HT-29 (cell line): Measurements from ENCODE around the gene MRPL40. TPM values are rescaled to one million over a fixed set of nuclear protein-coding genes. Genes with fewer than 3 reads are reported as not detected.

Experiments used
- DNase-seq: peaks from one replicate; pipeline ENCODE4 v3.0.0-alpha.2; 2015; ENCODE audit warnings: low spot score
- total RNA-seq: library from RNA; depleted of rRNA; stranded (reverse); fragments of >200 nt; shearing (Covaris generic); gene quantifications from 2 replicates; pipeline ENCODE4 v1.2.3, GENCODE V29; 2014

MRPL40 gene
- total RNA-seq, 1 experiment from 2014 or later, result 67.8 TPM

DNA sequence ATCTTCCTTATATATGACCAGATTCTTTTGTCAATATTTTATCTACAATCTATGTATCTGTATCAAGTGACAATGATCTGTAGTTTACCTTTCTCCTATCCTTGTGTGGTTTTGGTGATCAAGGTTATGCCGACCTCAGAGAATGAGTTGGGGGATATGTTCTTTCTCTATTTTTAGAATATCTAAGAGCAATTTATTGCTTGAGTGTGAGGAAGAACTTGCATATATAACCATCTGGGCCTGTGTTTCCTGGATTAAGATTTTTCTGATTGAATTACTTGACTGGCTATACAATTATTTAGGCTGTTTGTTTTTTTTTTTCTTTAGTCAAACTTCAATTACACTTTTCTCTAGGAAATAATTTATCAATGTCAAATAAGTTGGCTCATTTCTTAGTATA lies 29.2 kb downstream of the MRPL40 start:
- no peak for DNase-seq

DNA sequence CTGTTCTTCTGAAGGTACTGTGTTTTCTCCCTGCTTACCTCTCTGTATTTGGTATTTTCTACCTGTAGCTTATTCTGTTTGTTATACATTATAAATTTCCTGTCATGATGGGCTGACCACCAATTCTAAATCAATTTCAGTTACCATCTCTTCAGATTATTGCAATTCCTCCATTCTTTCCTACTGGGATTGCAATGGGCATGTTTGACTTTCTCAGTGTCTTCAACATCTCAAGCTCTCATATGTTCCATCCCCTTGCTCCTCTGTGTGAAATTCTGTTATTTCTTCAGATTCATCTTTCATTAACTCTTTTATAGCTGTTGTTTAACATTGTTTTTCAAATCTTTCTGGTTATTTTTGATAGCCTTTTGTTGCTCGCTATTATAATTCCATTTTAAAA lies 30.7 kb downstream of the MRPL40 start:
- no peak for DNase-seq

DNA sequence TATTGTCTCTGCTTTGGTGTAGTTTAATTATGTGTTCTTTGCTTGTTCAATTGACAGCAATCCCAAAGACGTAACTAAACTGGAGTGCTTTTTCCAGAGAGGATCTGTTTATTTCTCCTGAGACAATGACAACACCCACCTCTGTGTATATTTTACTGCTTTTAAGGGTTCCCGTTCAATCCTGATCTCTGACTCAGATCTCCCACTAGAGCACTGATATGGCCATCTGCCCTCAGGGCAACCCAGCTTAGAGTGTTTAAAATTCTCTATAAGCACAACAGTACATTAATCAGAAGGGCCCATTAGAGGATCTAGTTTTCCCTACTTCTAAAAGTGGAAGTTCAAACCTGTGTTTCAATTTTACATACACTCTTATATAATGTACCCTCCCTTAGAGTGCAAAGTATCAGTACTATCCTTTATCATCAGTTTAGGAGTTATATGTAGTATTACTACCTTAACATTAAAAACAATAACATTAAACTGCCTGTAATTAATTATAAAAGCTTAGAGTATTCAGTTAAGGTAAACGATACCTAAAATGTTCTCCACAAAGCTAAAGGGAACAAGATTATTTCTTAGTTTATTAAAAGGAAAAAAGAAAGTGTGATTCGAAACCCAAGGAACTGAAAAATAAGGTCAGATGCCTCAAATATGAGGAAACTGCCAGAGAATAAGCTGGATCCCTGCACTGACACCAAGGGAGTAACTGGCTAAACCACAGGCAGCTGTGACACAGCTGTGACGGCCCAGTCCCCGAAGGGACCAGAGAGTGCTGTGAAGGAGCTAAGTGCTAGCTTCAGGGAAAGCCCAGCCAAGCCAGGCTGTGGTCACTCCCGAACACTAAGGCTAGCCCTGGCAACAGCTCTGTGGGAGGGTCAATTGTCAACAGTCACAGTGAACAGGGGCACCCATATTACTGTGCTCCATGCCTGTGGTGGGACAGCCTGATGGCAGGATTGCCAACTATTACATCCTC lies 31.4 kb downstream of the MRPL40 start:
- DNase-seq, result no peak

DNA sequence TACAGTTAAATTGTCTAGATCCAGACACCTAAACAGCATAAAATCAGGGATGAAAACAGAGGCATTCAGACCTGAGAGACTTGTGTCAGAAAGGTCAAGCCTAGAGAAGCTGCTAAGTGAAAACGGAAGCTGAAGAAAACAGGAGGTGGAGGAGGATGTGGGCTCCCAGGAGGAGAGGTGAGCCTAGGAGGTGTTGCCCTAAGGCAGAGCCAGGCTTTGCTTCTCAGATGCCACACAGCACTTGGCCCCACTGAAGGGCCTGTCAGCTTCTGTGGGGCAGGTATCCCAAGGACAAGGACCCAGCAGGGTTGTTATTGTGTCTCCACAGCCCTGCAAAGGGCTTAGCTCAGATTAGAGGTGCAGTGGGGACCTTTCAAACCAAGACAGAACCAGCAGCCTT lies 32.2 kb downstream of the MRPL40 start:
- no peak for DNase-seq

DNA sequence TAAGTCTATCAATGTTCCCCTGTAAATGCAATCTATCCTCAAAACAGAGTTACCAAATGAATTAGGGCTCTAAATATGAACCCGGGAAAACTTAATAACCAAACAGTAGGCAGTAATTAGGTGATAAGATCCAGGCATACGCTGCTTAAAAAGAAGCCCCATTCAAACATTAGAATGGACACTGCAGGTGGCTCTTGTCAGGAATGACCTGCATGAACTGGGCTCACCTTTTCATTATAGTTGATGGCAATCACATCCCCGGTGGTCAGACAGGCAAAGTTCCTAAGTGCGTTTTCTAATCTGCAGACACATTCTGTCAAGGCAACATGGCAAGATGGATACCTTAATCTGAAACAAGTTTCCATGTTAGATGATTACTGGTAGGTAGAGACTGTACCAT lies 32.6 kb downstream of the MRPL40 start:
- no peak for DNase-seq

DNA sequence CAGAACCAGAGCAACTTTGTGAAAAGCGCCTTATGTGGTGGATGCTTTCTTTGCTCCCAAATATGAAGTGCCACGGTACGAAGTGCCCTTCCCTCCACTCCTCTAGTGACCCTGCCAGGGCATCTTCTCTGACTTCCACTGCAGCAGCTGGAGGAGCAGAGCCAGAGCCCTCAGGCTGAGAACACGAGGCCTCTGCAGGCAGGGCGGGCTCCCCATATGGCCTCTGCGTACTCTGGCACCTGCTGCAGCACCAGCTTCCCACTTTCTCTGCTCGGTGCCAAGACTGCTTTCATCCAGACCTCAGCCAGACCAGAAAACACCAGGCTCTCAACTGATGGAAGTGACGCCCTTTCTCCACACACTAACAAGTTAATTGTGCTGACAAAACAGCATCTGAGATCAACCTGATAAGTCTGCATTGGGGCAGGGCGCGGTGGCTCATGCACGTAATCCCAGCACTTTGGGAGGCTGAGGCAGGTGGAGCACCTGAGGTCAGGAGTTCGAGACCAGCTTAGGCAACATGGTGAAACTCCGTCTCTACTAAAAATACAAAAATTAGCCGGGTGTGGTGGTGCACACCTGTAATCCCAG lies 33.9 kb downstream of the MRPL40 start:
- no peak for DNase-seq

DNA sequence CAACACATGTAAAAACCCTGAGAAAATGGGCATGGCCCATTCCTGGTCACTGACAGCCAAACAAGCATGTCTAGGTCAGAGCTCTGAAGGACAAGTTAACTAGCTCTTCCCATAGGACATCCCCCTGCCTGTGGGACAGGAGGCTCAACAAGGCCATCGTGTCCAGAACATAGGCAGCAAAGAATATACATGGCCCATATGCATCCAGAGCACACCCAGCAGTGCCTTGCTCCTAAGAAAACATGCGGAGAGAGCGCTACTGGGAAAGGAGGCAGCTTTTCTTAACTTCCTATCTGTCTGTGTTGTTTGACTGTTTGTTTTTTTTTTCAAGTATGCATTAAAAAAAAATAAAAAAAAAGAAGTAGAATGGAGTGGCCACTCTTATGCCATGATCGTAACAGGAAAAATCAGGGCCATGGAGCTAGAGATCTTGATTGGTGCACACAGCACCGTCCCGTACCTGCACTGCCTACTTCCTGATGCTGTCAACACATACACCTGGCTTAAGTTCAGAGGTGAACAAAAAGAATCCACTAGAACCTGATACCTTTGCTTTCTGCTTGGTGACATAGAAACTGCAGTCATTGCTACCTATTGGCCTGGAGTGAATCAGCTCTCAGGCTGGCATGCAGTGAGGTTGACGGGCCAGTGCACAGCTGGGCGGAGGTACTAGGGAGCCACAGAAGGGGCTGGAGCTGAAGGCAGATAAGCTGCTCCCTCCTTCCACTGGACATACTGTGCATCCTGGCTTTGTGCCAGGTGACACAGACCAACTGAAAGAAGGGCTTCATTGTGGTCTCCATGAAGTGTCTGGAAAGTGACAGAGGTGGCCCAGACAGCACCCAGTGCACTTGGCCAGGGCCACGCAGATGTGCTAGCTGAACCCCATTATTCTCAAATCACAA lies 34.8 kb downstream of the MRPL40 start:
- no peak for DNase-seq

DNA sequence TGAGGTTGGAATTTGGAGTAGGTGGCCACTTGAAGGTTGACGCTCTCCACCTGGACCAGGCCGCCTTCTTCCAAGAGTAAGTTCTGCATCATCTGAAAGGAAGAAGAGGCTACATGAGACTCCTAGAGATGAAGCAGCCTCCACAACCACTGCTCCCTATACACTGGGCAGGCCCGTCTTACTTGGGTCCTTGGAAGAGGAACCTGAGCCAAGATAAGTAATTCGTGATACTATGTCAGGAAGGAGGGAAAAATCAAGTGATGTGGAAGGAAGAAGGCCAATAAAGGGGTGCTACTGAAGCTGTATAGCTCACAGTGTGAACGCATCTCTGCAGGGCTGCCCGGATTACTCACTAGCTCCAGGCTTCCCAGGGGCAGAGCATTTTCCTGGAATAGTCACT lies 35.6 kb downstream of the MRPL40 start:
- no peak for DNase-seq

DNA sequence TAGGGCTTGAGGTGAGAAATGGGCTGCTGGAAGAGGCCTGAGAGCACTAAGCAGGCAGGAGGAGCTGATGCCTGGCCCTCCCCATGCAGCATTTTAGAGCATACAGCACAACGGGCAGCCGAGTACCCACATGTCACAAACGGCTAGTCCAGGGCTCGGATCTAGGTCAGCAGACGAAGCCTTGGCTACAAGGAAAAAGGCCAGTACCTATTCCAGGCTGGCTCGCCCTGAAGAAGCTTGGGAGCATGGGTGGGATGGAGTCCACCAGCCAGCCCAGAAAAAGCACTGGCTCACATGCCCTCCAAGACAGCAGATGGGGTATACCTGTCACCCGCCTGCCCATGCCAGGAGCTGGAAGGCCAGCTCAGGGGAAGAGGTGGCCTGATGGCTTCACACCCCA lies 37.1 kb downstream of the MRPL40 start:
- no peak for DNase-seq

DNA sequence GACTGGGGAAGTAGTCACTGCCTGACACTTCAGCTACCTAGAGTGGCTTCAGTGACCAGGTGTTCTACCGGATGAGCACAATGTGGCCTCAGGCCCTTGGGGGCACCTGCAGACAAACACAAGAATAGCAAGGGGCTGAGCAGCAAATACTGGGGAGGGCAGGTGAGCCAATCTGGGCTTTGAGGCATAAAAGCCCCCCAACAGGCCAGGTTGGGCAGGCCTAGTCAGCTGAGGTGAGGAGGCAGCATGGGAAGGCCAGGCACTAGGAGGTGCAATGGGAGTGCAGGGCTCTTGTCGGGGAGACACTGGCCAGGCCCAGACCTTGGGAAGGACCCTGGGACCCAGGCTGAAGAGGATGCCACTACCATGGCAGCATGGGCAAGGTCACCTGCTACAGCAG lies 37.7 kb downstream of the MRPL40 start:
- DNase-seq, result no peak

DNA sequence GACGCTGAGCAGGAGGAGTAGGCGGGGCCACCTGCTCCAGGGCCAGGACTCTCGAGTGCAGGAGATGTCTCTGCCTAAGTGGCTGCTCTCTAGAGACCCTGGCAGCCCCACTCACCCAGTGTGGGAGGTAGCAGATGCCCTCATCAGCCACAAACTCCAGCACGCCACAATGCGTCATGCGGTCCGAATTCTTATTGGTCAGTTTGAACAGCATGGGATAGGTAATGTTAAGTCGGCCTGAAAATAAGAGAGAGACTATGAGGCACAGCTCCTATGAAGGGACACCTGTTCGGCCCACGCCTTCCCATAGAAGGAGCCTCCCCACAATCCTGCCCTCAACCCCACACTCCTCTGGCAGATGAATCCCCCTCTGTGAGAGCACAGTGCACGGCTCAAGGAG lies 39.2 kb downstream of the MRPL40 start:
- no peak for DNase-seq

DNA sequence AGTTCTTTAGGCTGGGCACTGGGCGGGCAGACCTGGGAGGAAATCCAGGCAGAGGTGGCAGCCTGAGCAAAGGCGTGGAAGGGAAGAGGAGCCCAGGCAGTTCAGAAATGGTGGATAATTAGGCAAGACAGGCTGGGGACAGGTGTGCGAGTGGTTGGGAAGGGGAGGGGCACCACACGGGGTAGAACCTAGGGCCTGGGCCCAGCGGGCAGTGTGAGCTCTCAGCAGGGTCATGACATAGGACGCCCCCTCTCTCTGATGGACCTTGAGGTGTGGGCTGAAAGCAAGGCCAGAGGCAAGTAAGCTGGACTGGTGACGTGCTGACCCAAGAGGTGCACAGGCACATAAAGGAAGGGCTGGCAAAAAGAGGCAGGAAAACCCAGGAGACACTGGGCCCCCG lies 39.9 kb downstream of the MRPL40 start:
- DNase-seq, result no peak

DNA sequence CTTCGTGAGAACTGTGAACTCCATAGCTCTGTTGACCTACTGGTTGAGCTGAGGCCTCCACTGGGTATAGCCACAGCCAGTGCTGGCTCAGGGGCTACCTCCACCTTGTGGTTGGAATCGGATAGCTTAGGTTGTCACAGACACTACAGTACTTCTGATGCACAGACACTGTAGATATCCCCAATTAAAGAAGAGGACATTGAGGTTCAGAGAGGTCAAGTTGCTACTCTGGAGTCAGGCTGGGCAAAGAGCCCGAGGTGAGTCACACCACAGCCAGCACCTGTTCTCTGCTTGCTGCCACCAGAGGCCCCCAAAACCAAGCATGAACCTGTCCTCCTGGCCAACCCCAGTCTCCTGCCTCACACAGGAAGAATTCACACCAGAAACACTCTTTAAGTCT lies 41.2 kb downstream of the MRPL40 start:
- peak; percentile 6 for DNase-seq

DNA sequence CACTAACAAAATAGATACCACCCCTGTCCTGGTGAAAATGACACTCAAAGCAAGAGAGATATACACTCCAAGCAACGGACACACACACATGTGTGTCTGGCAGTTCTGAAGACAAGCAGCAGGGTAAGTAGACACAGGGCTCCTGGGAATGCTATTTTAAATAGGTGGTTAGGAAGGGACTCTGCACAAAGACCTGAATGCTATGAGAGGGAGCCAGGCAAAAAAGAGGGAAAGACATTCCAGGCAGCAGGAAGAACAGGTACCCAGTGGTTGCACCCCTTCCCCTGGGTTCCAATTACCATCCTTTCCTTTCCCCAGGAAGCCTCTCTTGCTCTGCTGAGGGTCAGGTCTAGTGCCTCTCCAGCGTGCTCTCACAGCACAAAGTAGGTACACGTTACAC lies 43.7 kb downstream of the MRPL40 start:
- no peak for DNase-seq

DNA sequence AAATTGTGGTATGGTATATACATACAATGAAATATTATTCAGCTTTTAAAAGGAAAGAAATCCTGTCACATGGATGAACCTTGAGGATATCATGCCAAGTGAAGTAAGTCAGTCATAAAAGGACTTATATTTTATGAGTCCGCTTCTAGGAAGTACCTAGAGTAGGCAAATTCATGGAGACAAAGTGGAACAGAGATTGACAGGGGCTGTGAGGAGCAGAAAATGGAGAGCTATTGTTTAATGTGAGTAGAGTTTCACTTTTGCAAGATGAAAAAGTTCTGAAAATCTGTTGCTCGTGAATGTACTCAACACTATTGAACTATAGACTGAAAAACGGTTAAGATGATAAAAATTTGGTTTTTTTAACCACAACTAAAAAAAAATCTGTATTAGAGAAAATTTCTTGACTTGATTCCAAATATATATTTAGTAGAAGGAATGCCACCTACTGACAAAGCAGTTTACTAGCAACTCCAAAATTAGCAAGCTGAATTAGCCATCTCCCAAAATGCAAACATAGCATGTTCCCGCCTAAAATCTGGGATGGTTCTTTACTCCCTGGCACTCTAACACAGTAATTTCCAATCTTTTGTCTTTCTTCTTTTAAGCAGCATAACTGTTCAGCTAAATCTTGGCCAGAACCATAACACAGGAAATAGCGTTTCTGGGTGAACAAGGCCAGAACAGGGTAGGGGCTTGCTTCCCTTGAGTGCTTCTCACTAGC lies 45.1 kb downstream of the MRPL40 start:
- DNase-seq, result peak; percentile 7

DNA sequence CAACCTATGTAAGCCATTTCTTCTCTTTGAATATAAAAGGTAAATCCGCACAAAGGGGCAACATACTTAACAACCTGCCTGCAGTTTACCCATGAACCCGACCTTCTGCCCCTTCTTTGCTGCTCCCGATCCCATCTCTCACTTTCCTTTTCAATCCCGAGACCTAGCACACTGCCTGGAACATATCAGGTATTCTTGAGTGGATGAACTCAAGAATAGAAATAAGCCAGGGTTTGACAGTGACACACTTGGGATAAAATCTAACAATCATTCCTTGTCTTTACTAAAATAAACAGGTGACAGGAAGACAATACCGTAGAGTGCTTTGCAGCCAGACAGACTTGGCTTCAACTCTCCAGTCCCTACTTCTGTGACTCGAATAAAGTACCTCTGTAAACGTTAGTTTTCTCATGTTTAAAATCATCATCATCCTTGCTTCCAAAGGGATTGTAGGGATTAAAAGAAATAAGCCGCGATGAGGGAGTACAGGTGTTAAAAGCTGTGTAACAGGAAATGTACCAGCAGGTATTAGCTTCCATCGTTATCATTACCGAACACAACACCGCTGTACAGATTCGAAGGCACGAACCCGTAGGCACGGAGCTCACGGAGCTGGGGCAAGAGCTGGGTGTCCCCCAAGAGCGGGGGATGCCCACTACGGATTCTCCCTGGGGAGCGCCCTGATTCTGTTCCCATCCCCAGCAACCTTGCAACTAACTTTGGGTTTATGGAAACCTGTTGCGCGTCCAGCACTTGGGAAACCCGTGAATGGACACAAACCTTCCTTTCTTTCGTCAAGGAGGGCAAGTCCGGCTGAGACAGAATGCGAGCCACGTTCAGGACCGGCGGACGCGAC lies 45.9 kb downstream of the MRPL40 start:
- DNase-seq, result peak; percentile 51

DNA sequence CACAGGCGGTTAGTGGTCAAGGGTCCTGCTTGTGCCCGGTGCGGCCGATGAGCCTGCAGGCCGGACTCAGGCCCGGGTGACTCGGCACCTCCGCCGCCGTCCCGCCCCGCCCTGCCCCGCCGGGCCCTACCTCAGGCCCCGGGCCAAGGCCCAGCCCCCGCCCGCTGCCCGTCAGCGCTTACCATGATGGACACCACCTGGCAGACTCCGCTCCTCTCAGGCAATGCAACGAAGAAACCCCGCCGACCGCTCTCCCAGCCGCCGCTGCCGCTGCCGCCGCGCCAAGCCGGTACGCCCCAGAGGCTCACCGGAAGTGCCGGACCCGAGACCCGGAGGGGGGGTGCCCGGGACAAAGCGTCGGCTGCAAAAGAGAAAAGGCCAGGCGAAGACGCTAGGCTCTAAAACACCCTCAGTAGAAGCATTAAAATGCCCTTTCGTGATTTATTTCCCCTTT lies 46.6 kb downstream of the MRPL40 start, which contains the start of gene UFD1:
UFD1 (minus strand) TSS at position 293 of the 454 bp plus-strand sequence; CDS start at position 185, 108 bp downstream.
- no peak for DNase-seq

DNA sequence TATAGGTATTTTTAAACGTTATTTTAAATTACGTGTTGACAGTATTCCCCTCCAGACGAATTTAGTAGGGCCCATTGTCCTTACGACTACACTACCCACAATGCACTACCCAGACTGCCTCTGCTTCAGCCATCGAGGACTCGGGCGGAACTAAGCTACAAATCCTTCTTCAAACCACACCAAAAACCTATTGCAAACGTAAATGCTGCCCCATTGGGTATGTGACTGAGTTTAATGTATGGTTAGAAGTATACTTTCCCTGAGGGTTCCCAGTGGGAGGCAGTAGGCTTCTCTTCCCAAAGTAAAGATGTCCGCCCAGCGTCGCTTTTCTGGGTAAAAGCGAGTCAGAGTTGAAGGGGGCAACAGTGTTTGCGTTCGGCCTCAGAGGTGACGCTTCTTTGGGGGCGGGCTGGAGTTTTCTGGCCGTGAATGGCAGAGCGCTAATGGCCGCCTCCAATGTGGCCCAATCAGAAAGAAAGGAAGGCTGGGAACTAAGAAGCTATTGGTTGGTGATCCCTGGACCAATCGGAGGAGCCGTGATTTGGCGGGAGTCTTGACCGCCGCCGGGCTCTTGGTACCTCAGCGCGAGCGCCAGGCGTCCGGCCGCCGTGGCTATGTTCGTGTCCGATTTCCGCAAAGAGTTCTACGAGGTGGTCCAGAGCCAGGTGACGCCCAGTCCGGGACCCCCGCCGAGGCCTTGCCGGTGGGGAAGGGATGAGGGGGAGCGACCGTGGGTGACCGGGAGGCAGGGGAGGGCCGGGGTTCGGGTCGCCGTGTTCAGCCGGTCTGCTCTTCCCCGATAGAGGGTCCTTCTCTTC lies 47.2 kb downstream of the MRPL40 start, which contains the start of gene CDC45:
CDC45 (plus strand) TSS at position 566 of the 818 bp plus-strand sequence; CDS start at position 615, 49 bp downstream.
- DNase-seq, result peak; percentile 99

DNA sequence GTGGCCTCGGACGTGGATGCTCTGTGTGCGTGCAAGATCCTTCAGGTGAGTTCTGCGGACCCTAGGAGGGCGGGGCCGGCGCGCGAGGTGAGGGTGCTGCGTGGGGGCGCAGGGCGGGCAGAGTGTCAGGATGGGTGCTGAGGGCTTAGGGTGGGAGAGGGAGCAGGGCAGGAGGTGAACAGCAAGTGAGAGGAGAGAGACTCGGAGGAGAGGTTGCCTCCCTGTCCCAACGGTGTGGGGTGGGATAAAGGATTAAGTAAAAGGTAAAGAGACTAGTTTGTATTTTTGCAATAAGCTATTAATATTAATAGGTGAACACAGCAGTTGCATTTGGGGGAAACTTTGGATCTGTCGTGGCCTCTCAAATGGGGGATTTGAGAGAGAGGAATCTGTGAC lies 47.8 kb downstream of the MRPL40 start:
- peak; percentile 16 for DNase-seq
